Stimulated activated CD8-positive, alpha-beta memory T cell treated with anti-CD3 and anti-CD28 coated beads, Interleukin-15, amount 100 ng/mL, for 4 hours (primary cell): ENCODE results near the gene KCNF1.
"Not testable (repeated sequence)": the region's sequence is repeated elsewhere in the genome, so short reads cannot be mapped to it uniquely, and the experiment has no call there.

Experiments
- DNase-seq, 2 donors: peaks; one replicate each; pipeline ENCODE4 v3.0.0-alpha.2; 2020; ENCODE audit warnings: low read depth in 2 of 2

Gene KCNF1

DNA sequence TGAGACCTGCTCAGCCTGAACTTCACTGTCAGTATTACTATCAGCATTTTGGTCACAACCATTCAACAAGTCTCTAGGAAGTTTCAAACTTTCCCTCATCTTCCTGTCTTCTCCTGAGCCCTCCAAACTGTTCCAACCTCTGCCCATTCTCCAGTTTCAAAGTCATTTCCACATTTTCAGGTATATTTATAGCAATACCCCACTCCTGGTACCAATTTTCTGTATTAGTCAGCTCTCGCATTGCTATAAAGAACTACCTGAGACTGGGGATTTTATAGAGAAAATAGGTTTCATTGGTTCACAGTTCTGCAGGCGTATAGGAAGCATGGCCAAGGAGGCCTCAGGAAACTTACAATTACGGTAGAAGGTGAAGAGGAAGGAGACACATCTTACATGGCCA is 27.3 kb downstream of the KCNF1 start:
- DNase-seq, result no peak

GRCh38 chr2:10940596-10940995 is 28.9 kb downstream of the KCNF1 start:
- DNase-seq, result no peak

DNA sequence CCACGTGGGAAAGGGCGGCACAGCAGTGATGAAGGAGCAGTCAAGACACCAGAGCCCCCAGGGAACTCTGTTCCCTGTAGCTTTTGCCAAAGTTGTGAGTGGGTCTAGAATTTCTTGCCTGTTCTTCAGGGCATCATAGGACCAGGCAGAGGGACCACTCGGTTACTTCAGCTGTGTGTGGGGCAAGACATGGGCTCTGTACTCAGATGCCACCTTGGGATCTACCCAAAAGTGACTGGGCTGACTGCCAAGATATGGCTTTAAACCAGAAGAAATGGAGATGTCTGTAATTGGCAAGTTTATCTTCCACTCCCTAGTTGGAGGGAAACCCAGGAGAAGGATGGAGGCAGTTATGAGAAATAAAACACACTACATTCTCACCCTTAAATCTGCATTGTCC is 29.6 kb downstream of the KCNF1 start:
- DNase-seq, result no peak

DNA sequence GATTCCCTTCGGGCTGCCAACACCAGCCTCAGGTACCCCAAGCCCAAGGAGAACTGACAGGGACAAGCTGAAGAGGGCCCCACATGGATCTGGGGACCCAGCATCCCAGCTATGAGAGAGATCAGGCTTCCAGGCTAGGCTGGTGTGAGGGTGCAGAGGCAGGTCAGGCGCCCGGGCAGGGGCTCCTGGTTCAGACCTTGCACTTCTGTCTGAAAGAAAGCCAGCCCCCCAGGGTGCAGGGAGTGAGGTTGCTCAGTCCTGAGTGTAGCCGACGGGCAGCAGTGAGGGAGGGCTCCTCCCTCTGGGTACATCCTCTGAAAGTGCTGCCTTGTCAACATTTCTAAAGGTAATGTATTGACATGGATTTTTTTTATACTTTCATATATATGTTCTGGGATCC is 33.1 kb downstream of the KCNF1 start:
- no peak for DNase-seq

DNA sequence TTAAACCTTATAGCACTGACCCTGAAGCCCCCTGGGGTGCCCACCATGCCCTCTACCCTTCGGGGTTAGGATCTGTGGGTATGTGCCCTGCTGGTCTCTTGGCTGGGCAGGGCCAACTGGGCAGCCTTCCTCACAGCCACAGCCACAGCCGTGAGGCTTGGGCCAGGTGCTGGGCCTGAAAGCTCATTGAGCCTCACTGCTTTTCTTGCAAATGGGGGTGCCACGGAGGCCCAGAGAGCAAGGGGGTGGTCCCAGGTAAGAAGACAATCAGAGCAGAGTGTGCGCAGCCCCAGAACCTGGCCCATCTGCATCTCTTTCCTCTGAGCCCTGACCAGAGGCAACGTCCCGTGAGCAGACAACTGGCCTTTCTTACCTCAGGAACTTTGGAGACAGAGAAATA is 34.7 kb downstream of the KCNF1 start:
- DNase-seq, result no peak

DNA sequence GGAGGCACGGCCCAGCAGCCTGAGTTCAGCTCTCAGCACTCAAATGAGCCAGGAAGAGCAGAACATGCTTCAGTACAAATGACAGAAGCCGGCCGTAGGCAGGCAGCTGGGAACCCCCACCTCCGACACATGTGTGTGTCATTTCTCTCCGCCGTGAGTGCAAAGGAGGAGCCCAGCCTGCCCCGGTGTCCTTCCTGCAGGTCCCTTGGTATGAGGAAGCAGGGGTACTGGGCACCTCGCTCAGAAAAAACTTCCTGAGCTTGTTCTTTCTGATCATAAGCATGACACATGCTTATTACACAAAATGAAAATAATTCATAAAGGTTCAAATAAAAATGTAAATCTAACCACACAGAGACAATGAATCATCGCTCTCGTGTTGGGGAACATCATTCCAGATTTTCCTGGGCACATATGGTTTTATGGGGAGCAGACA is 35.3 kb downstream of the KCNF1 start:
- no peak for DNase-seq

DNA sequence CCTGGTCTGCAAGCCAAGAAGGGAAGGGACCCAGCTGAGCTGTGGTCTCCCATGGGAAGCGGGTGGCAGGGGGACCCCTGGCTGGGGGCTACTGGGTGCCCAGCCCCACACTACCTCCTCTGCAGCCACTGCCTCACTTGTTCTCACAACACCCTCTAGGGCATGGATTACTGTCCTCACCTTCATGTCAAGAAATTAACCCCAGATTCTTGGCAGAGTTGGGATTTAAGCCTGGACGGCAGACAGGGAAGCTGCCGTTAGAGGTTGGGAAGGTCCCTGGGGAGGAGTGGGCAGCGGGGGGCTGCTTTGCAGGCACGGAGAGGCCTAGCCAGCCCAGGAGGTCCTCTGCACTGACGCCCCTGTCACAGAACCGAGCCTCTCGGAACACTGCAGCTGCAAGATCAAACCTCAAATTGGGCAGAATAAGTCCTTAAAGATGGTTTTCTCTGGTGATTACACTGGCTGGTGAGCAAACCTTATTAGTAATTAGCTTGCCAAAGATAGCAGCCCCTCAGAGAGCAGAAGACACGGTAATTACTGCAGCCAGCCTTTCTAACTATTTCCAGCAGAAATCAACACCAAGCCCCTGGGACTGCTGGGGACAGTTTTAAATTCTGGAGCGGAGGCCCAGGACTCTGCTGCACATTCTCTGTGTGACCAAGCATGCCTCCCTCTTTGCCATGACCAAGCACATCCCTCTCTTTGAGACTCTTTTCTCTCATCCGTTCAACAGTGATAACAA is 35.9 kb downstream of the KCNF1 start:
- DNase-seq, result no peak

DNA sequence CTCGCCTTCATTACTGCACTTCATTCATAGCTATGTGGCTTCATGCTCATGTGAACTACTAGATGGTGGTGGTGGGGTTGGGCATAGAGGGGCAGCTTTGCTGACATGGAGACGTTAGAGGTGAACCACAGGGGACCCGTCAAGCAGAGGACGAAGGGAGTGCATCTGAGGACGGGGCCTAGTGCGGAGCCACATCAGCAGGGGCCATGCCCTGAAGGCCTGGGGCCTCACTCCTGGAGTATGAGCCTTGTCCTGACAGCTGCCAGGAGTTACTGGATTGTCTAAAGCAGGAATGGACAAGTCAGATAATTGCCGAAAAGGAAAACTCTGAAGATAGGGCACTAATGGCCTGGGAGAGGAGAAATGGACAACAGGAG is 36.4 kb downstream of the KCNF1 start:
- DNase-seq, result no peak

GRCh38 chr2:10948606-10949230 is 37.0 kb downstream of the KCNF1 start:
- DNase-seq, result no peak

GRCh38 chr2:10949835-10950234 is 38.1 kb downstream of the KCNF1 start:
- no peak for DNase-seq

- DNase-seq, result no peak
Observed at GRCh38 chr2:10951558-10952414, 40.1 kb downstream of the KCNF1 start.

DNA sequence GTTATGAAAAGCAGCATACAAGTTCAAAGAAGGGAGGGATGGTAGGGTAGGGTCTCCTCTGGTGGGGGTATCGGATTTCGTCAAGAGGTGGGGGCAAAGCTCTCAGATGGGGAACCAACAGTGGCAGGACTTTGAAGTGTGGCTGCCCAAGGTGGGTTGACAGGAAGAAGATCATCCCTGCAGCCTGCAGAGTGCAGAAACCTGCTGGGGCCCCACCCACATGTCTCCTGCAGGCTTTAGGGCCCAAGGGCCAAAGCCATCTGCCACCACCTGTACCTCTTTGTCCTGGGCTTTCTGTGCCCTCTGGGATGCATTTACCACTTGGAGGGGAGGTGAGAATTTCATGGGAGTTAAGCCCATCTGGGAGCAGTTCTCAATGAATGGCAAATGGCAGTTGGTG is 42.7 kb downstream of the KCNF1 start:
- no peak for DNase-seq

DNA sequence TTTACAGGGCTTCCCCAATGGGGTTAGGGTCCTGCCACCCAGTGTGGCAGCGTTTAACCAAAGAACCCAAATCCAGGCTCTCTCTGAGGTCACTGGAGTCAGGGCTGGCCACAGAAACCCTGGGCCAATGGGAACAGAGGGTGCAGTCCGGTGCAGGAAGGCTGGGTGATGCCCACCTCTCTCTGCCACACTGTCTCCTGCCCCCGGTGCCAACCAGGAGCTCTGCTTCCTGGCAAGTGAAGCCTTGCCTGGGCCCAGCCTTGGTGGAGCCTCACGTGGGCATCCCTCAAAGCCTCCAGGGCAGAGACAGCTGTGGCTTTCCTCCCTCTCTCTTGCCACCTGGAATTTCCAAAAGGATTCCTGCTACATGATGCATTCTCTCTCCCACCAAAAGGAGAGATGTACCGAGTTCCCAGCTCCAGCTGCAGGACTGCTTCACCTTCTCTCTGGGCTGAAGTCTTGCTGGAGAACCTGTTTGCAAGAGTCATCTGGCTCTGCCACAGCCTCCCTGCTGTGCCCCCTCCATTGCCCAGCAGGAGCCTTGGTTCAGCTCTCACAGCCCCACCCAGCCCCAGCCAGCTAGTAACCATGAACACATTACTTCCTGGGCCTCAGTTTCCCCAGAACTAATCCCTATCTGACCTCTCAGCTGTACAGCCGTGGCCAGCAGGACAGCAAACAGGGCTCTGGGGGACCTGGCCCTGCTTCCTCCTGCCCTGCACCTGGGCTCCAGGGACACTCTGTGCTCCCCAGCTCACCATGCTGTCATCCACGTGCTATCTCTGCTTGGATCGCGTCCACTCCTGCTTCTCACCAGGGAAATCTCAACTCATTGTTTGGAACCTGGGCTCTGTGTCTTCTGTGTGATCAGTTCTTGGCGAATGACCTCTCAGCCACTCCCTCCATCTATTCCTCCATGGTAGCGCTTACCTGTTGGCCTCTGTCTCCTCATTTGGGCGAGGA is 43.4 kb downstream of the KCNF1 start:
- no peak for DNase-seq

GRCh38 chr2:10956006-10956790 is 44.5 kb downstream of the KCNF1 start:
- no peak for DNase-seq

DNA sequence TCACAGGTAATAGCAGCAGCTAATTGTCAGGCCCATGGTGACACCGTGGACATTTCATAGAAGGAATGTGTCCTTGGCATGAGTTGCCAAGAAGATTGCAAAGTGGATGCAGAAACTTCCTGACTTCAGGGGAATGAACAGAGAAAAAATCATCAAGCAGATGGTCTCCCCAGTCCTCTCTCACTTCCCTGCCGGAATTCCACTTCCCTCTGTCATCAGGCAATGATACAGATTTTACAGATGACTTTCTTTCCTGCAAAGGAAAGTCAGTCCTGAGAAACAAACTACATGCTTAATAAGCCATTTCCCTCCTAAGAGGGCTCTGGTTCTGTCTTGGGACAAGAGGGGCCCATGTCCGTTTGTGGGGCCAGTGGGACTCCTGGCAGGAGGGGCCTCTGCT is 45.7 kb downstream of the KCNF1 start:
- no peak for DNase-seq

DNA sequence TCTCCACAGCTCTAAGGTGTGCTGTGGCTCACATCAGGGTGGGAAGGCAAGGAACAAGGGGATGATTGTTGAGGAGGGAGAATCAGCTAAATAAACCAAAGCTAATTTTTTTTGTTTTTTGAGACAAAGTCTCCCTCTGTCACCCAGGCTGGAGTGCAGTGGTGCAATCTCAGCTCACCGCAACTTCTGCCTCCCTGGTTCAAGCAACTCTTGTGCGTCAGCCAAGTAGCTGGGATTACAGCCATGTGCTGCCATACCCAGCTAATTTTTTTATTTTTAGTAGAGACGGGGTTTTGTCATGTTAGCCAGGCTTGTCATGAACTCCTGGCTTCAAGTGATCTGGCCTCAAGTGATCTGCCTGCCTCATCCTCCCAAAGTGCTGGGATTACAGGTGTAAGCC is 46.7 kb downstream of the KCNF1 start:
- DNase-seq, result not testable (repeated sequence)

DNA sequence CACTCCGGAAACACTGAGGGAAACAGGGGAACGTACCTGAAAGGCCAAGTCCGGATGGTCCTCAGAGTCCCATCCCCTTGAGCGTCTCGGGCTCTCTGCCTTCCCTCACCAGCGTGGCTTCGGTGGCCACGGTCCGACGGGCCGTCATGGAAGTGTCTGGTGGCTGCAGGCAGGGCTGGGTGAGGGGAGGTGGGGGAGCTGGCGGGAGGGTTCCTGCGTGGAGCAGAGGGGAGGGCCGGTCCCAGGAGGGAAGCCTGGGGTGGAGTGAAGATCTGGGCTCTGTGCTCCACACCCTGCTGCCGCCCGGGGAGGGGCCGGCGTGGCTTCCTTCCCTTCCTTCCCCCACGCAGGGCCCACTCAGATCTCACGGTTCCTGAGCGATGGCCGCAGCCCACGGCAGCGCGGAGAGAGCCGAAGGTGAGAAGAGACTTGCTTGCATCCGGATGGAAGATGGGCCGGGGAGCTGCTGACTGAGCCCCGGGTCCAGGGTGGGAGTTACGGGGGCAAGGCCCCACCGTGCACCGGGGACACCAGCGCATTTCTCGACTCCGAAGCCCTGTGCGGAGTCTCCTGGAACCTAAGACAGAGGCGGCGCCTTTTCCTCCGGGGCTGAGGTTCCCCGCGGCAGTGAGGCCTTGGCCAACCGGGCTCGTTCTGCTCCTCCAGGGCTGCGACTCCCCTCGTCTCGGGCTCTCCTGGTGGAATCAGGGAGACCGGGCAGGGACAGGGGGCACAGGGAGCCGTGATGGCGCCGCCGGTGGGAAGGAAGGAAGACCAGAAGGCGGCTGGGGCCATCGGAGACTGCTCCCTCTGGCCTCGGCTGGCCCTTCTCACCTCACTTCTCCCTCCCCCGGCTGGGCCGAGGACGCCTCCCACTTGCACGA is 49.1 kb downstream of the KCNF1 start:
- DNase-seq, result no peak

- no peak for DNase-seq
Observed at GRCh38 chr2:10961490-10961875, 49.7 kb downstream of the KCNF1 start.

DNA sequence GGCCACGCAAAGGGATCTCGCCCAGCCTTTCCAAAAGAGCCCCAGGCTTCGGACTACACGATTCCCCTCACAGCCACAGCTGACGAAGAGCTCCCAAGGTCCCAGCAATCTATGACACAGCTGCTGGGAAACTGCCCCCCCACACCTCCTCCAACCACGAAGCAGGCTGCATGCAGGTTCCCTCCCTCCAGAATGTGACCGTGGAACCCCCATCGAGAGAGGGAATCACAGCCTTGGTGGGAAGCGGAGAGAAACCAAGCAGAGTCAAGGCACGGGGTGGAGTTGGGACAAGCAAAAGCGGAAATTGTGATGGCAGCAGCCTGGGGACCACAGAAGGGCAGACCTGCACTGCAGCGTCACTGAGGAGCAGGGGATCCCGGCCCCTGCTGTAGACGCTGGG is 50.3 kb downstream of the KCNF1 start:
- no peak for DNase-seq

DNA sequence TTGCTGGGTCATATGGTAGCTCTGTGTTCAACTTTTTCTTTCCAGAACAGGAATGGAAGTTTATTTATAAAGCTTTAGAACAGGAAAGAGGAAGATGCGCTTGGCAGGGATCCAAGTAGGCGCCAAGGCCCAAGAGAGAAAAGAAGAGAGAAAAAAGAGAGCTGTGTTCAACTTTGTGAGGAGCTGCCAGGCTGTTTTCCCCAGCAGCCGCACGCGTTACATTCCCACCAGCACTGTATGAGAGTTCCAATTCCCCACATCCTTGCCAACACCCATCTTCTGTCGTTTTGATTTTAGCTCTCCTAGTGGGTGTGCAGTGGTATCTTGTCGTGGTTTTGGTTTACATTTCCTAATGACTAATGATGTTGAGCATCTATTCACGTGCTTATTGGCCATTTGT is 51.4 kb downstream of the KCNF1 start:
- no peak for DNase-seq
